Prostate gland (tissue), 2 donors: ENCODE measurements around the gene ZNF133. TPM values are rescaled to one million over a fixed set of nuclear protein-coding genes. Genes with fewer than 3 reads are reported as not detected.

ENCODE experiments used
- DNase-seq: peaks from one replicate; pipeline ENCODE4 v3.0.0-alpha.2; 2019; ENCODE audit warnings: low spot score
- H3K27ac ChIP-seq, 2 donors: fragments of 200-600 bp; sonication (generic); 2 replicates each; pipeline ENCODE4 v1.5.1; 2017 to 2019
- H3K27me3 ChIP-seq: fragments of 200-600 bp; sonication (generic); replicated peaks from 2 replicates; pipeline ENCODE4 v1.5.1; 2019; ENCODE audit not compliant: insufficient read depth
- H3K36me3 ChIP-seq, 2 donors: fragments of 200-600 bp; sonication (generic); 1 replicate in 1 of 2; 2 replicates in 1 of 2; pipeline versions ENCODE4 v1.5.1 to v1.8.1; 2017 to 2019
- H3K4me1 ChIP-seq: fragments of 200-600 bp; sonication (generic); replicated peaks from 2 replicates; pipeline ENCODE4 v1.5.1; 2019
- H3K4me3 ChIP-seq, 2 donors: fragments of 200-600 bp; sonication (generic); 2 replicates each; pipeline ENCODE4 v1.5.1; 2017 to 2019
- H3K9me3 ChIP-seq: fragments of 200-600 bp; sonication (generic); 2 replicates; pipeline ENCODE4 v1.5.1; 2017
- POLR2A ChIP-seq: fragments of 450-650 bp; IDR thresholded peaks from one replicate; pipeline ENCODE4 v1.6.1; 2016; ENCODE audit warnings: antibody characterized with exemption, mild to moderate bottlenecking
- POLR2AphosphoS5 ChIP-seq: sonication (generic); formaldehyde crosslinking; IDR thresholded peaks from one replicate; pipeline ENCODE4 v1.6.1; 2017; ENCODE audit warnings: antibody characterized with exemption
- WGBS: methylation state at CpG from one replicate; pipeline ENCODE4 v1.1.5; 2018; 5-methylcytosine and 5-hydroxymethylcytosine counted together
- intact Hi-C: fragments of 100-400 bp; cut with DNase I; formaldehyde crosslinking; loops from one replicate; pipeline ENCODE4 v1.14.2; 2022
- total RNA-seq, 2 donors: library from RNA; depleted of rRNA; stranded (reverse); fragments of >200 nt; gene quantifications; one replicate each; pipeline ENCODE4 v1.1.0, GENCODE V29; 2016
- TF ChIP-seq, protein P1 (sequence below), 4 experiments: fragments of 200-600 bp in 2 of 4; fragments of 450-650 bp in 2 of 4; sonication (generic) in 2 of 4; IDR thresholded peaks; 1 replicate in 3 of 4; 2 replicates in 1 of 4; pipeline ENCODE4 v1.5.1; 2016 to 2019; ENCODE audit warnings: antibody characterized with exemption in 4 of 4, mild to moderate bottlenecking in 2 of 4, moderate library complexity in 2 of 4

ZNF133 gene
- total RNA-seq, 2 donors from 2014 or later, result 15.2 to 23.1 TPM

DNA sequence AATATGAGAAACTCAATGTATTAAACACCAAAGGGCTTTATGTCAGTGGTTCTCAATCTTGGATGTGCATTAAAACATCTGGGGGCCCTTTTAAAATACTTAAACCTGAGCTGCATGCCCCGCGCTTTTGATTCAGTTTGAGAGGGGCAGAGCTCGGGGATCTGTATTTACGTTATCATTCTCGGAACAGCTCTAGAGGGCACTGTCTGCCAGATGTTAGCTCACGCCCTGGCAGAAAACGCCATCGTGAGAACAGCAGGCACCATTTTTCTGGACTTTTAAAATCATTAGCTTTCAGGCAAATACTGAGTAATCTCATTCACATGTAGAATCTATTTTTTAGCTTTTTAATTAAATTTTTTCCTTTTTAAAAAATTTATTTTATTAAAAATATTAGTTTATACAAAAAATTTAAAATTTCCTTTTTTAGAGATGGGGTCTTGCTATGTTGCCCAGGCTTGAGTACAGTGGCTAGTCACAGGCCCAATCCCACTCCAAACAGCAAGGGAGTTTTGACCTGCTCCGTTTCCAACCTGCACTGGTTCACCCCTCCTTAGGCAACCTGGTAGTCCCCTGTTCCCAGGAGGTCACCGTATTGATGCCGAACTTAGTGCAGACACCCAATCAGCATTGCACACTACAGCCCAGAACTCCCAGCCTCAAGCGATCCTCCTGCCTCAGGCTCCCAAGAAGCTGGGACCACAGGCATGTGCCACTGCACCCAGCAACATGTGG is 30.0 kb upstream of the ZNF133 start:
- Histone ChIP-seq H3K4me1 (no peaks in the 10 kb centered on the region), H3K27me3 (no peaks in the 10 kb centered on the region), H3K4me3 (no peak overlapping the region), H3K27ac (no peak overlapping the region), H3K9me3 (no peaks in the 10 kb centered on the region), H3K36me3 (no peaks in the 10 kb centered on the region)
- WGBS, result 80% methylated on average over 12 of the region's 12 CpGs
- DNase-seq, result no peak
- intact Hi-C loops, result no loop called here
- TF ChIP-seq, protein P1, sequence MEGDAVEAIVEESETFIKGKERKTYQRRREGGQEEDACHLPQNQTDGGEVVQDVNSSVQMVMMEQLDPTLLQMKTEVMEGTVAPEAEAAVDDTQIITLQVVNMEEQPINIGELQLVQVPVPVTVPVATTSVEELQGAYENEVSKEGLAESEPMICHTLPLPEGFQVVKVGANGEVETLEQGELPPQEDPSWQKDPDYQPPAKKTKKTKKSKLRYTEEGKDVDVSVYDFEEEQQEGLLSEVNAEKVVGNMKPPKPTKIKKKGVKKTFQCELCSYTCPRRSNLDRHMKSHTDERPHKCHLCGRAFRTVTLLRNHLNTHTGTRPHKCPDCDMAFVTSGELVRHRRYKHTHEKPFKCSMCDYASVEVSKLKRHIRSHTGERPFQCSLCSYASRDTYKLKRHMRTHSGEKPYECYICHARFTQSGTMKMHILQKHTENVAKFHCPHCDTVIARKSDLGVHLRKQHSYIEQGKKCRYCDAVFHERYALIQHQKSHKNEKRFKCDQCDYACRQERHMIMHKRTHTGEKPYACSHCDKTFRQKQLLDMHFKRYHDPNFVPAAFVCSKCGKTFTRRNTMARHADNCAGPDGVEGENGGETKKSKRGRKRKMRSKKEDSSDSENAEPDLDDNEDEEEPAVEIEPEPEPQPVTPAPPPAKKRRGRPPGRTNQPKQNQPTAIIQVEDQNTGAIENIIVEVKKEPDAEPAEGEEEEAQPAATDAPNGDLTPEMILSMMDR (IDR thresholded peaks at IDR 0.05), result no peak
- TF ChIP-seq POLR2A, result no peak
- no peak for TF ChIP-seq POLR2AphosphoS5

DNA sequence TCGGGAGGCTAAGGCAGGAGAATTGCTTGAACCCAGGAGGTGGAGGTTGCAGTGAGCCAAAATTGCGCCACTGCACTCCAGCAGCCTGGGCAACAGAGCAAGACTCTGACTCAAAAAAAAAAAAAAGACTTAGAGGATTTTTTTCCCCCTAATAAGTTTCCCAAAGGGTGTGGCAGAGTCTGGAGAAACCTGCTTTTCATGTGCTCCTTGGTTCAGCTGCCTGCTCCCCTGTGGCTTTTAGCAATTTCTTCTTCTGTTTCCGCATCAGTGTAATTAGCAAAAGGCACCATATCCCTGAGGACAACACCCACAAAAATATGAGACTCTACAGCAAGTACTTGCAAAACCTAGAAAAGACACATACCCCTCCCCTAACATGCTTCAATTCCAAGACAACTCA is 28.6 kb upstream of the ZNF133 start:
- no peaks in the 10 kb centered on the region for H3K9me3 ChIP-seq

DNA sequence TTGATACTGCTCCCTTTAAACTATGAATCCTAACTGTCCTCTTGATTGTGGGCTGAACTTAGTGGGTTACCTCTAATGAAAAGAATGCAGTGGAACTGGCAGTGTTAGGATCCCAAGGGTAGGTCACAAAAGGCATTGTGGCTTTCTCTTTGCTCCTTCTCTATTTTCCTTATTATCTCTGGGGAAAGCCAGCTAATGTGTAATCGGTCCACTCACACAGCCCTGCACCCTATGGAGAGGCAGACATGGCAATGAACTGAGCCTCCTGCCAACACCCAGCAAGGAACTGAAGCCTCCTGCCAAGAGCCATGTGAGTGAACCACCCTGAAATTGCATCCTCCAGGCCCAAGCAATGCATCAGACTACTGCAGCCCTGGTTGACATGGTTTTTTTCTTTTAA is 24.6 kb upstream of the ZNF133 start:
- H3K9me3 ChIP-seq, result no peaks in the 10 kb centered on the region
- TF ChIP-seq POLR2AphosphoS5 (no peak), POLR2A (no peak)
- TF ChIP-seq, protein P1 (IDR thresholded peaks at IDR 0.05), result no peak
- DNase-seq, result no peak
- H3K36me3 ChIP-seq, result no peaks in the 10 kb centered on the region
- H3K27me3 ChIP-seq, result no peaks in the 10 kb centered on the region
- intact Hi-C loops, result no loop called here
- no peak overlapping the region for H3K4me3 ChIP-seq
- H3K27ac ChIP-seq, result no peak overlapping the region
- no peaks in the 10 kb centered on the region for H3K4me1 ChIP-seq
- WGBS, result 61% methylated on average over 1 of the region's 1 CpG

More for the DNA sequence above, 28.6 kb upstream of the ZNF133 start:
- Histone ChIP-seq H3K36me3 (no peaks in the 10 kb centered on the region), H3K4me3 (no peak overlapping the region), H3K27ac (no peak overlapping the region), H3K27me3 (no peaks in the 10 kb centered on the region), H3K4me1 (no peaks in the 10 kb centered on the region)
- WGBS, result 85% methylated on average over 3 of the region's 3 CpGs
- intact Hi-C loops, result no loop called here
- TF ChIP-seq POLR2A (no peak), POLR2AphosphoS5 (no peak)
- TF ChIP-seq, protein P1 (IDR thresholded peaks at IDR 0.05), result no peak
- no peak for DNase-seq

GRCh38 chr20:18265441-18265840 is 22.9 kb upstream of the ZNF133 start:
- WGBS, result 41% methylated on average over 4 of the region's 4 CpGs
- Histone ChIP-seq H3K27ac (no peak overlapping the region), H3K4me3 (no peak overlapping the region), H3K9me3 (no peaks in the 10 kb centered on the region), H3K36me3 (no peaks in the 10 kb centered on the region), H3K4me1 (no peaks in the 10 kb centered on the region), H3K27me3 (no peaks in the 10 kb centered on the region)
- intact Hi-C loops, result no loop called here
- TF ChIP-seq, protein P1 (IDR thresholded peaks at IDR 0.05), result no peak
- TF ChIP-seq POLR2A, result no peak
- TF ChIP-seq POLR2AphosphoS5, result no peak
- no peak for DNase-seq

DNA sequence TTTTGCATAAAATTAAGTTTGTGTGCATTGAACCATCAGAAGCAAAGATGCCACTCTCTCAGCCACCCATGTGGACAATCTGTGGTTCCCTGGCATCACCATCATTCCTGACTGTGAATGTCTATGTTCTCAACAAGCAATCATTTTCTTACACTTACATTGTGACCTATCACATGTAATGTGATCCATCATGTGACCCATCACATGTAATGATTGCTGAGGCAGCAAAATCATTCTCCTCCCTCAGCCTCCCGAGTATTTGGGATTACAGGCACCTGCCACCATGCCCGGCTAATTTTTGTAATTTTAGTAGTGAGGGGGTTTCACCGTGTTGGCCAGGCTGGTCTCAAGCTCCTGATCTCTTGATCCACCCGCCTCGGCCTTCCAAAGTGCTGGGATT is 22.0 kb upstream of the ZNF133 start:
- Histone ChIP-seq H3K9me3 (no peaks in the 10 kb centered on the region), H3K27ac (no peak overlapping the region), H3K36me3 (no peaks in the 10 kb centered on the region), H3K4me1 (no peaks in the 10 kb centered on the region), H3K27me3 (no peaks in the 10 kb centered on the region), H3K4me3 (no peak overlapping the region)
- 86% methylated on average over 5 of the region's 5 CpGs for WGBS
- intact Hi-C loops, result no loop called here
- TF ChIP-seq, protein P1 (IDR thresholded peaks at IDR 0.05), result no peak
- TF ChIP-seq POLR2AphosphoS5, result no peak
- DNase-seq, result no peak
